ENCODE measurements around the gene STAMBP.

- TF ChIP-seq ZNF816 (CRISPR knock-in tag; IDR thresholded peaks at IDR 0.05; ENCODE audit: borderline replicate concordance), result no peak
- no peak for TF ChIP-seq GMEB1 (CRISPR knock-in tag; IDR thresholded peaks at IDR 0.05; ENCODE audit: borderline replicate concordance)
- TF ChIP-seq NR1H2 (CRISPR knock-in tag; IDR thresholded peaks at IDR 0.05; ENCODE audit: borderline replicate concordance, low read depth), result no peak
- no peak for TF ChIP-seq CTCF (CRISPR knock-in tag; IDR thresholded peaks at IDR 0.05)
Measured at GRCh38 chr2:73823416-73823815, 5.3 kb upstream of the STAMBP start.
